ENCODE data around the gene SYCP3.
"Not testable (repeated sequence)": the region's sequence is repeated elsewhere in the genome, so short reads cannot be mapped to it uniquely, and the experiment has no call there.

Gene SYCP3

GRCh38 chr12:101759396-101760047 is 20.3 kb upstream of the SYCP3 start:
- DNase-seq, result peak; percentile 8

DNA sequence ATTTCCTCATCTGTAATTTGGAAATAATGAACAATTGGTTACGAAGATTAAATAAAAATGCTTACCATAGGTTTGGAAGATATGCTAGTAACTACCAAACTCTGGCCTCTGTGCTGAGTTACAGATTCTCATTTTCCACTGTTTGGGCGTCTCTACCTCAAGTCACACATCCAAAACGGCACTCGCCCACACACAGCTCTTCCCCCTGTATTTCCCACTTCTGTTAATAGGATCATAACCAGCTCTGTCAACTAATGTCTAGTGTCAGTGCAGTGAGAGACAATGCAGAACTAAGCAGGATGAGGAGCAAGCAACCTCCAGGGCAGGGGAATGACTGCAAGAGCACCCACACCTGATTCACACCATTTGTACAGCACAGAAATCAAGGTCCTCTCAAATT is 10.9 kb upstream of the SYCP3 start:
- no peak for DNase-seq

GRCh38 chr12:101749657-101750056 is 10.4 kb upstream of the SYCP3 start:
- no peak for DNase-seq

GRCh38 chr12:101748907-101749306 is 9.6 kb upstream of the SYCP3 start:
- no peak for DNase-seq

DNA sequence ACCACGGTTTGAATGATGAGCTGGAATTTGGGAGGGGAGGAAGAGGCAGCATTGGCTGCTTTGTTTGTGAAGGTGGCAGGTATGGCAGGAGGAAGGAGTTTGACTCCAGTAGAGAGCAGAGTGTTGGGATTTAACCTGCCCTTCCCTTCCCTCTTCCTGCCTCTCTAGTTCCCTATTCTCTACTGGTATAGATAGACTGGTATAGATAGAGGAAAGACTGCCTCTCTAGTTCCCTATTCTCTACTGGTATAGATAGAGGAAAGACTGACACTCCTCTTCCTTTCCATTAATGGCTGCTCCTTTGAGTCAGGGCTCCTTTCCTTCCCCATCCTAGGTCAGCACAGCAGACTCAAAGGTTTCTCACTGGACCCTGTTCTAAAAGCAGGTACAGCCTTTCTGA is 8.4 kb upstream of the SYCP3 start:
- no peak for DNase-seq

DNA sequence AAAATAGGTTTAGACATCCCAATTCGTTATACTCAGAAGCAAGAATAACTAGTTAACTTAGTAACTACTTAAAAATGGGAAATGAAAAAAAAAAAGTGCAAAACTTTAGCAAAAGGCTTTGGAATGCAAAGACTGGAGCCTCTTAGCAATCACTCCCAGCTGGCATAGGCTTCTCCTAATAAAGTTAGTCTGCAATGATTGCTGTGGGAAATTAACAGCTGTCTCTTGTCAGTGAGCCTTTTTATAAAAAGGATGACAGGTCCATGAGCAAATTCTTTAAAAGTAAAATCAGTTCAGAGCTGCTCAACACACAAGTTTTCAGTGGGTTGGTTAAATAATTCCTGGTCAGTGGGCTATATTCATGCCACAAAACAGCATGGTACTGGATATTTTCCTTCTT is 7.4 kb upstream of the SYCP3 start:
- DNase-seq, result no peak

DNA sequence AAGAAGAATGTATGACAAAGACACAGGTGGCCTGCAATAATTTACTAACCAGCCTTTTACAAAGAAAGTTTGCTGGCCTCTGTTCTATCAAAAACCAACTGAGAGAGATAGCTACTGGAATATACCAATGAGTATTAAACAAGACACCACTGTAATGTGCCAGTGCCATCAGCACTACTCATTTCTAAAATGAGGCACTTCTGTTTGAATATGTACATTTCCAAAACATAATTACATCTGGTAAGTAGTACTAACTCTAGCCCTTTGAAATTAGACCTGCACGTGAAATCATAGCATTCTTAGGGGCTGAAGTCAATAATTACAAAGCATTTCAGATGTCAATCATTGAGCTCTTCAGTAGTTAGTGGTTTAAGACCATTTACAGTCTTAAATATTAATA is 6.9 kb upstream of the SYCP3 start:
- no peak for DNase-seq

DNA sequence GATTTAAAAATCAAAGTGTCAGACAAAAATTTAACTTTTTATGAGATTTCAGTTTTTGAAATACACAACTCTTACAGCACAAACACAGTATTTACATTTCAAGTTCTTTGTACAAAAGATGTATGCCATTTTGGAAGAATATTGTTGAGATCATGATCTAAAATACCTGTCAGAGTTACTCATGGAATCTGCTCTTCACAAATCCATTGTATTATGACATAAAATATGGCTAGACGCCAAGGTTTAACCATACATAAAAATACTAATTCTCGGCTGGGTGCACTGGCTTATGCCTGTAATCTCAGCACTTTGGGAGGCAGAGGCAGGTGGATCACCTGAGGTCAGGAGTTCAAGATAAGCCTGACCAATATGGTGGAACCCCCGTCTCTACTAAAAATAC is 6.2 kb upstream of the SYCP3 start:
- DNase-seq, result no peak

DNA sequence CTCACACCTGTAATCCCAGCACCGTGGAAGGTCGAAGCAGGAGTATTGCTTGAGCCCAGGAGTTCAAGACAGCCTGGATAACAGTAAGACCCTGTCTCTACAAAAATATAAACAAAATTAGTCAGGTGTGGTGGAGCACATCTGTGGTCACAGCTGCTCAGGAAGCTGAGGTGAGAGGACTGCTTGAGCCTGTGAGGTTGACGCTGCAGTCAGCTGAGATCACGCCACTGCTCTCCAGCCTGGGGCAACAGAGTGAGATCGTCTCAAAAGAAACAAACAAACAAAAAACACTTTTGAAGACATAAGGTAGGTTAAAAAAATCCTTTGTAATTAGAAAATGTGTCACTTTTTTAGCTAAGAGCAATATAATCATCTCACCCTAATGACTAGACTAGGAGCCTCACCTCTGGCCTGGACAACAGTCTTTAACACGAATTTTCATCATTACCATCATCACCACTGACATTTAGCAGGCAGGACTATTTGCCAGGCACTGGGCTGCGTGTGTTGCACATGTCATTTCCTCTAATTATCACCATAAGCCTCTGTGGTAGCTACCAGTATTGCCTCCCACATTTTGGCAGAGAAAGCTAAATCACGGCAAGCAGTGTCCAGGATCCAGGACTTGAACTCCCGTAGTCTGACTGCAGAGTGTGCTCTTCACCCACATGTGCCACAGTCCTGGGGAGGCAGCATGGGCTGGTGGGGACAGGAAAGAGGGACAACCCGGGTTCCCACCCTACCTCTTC is 4.6 kb upstream of the SYCP3 start:
- DNase-seq, result no peak

- no peak for DNase-seq
Observed at GRCh38 chr12:101743242-101743641, 4.0 kb upstream of the SYCP3 start.

GRCh38 chr12:101740980-101741379 is 1.7 kb upstream of the SYCP3 start:
- no peak for DNase-seq

DNA sequence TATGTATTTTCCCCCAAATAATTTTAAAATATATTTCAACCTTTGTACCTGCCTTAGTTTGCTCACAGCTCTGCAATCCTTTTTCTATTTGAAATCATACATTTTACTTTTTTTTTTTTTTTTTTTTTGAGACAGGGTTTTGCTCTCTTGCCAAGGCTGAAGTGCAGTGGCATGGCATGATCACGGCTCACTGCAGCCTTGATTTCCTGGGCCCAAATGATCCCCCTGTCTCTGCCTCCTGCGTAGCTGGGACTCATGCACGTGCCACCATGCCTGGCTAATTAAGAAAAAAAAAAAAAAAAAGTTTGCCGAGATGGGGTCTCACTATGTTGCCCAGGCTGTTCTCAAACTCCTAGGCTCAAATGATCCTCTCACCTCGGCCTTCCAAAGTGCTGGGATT is 1.3 kb upstream of the SYCP3 start:
- DNase-seq, result no peak

DNA sequence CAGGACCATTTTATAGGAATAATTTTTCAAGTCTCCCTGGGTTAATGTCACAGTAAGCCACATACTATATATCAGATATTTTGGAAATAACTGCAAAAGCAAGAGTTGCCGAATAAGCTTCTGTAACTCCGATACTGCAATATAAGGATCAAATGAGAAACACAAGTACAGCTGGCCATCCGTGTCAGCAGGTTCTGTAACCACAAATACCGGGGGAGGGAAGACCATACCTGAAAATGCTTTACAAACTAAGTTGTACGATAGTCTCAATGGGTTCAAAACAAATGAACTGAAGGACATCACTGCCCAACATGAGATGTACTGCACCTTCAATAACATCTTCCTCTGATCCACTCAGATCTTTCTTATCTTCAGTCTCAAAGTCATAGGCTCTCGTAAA is 1.8 kb downstream of the SYCP3 start:
- no peak for DNase-seq

DNA sequence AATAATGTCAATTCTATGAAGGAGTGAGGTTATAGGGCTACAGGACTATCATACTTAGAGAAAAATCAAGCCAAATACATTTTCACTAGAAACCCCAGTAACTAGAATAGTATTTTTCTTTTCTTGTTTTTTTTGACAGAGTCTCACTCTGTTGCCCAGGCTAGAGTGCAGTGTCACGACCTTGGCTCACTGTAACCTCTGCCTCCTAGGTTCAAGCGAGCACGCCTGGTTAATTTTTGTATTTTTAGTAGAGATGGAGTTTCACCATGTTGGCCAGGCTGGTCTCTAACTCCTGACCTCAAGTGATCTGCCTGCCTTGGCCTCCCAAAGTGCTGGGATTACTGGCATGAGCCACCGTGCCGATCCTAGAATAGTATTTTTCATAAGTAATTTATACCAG is 4.8 kb downstream of the SYCP3 start:
- DNase-seq, result not testable (repeated sequence)

- DNase-seq, result no peak
Observed at GRCh38 chr12:101733166-101733565, 6.1 kb downstream of the SYCP3 start.

DNA sequence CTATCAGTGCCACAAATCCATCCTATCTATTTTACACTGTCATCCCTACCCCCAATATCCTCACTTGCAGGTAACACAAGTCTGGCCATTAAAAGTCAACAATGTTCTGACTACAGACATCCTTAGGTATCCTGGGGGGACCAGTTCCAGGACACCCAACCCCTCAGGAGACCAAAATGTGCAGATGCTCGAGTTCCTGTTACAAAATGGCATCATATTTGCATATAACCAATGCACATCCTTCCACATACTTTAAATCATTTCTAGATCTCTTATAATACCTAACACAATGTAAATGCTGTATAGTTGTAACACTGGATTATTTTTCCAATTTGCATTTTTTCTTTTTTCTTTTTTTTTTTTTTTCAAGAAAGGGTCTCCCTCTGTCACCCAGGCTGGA is 6.9 kb downstream of the SYCP3 start:
- no peak for DNase-seq

GRCh38 chr12:101729842-101730241 is 9.4 kb downstream of the SYCP3 start:
- no peak for DNase-seq

GRCh38 chr12:101727098-101727497 is 12.2 kb downstream of the SYCP3 start:
- DNase-seq, result no peak

GRCh38 chr12:101722392-101722791 is 16.9 kb downstream of the SYCP3 start:
- DNase-seq, result no peak

GRCh38 chr12:101720118-101720517 is 19.1 kb downstream of the SYCP3 start:
- no peak for DNase-seq

- no peak for DNase-seq
Observed at GRCh38 chr12:101719566-101719965, 19.7 kb downstream of the SYCP3 start.

DNA sequence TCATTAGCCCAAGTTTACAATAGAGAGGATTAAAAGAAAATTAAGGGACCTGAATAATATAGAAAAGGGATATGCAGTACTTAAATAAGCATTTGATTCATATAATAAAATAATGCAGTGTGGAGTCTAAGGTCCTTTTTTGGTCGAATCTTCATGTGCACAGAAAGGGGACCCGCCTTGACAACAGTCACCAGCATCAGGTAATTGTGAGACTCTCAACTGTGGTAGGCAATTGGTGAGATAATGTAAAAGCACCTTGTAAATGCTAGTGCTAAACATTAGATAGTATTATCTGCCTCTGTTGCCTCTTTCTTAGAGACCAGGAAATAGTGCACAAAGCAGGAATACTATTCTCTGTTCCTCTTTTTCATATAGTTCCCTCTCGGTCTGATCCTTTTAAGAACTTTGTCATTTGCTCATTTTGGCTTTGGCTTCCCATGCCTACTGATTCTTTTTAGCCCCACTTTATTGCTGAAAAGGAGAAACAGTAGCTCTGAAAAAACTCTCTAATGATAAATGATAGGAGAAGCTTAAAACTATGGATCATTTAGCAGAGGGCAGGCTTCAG is 24.3 kb downstream of the SYCP3 start:
- DNase-seq, result no peak

DNA sequence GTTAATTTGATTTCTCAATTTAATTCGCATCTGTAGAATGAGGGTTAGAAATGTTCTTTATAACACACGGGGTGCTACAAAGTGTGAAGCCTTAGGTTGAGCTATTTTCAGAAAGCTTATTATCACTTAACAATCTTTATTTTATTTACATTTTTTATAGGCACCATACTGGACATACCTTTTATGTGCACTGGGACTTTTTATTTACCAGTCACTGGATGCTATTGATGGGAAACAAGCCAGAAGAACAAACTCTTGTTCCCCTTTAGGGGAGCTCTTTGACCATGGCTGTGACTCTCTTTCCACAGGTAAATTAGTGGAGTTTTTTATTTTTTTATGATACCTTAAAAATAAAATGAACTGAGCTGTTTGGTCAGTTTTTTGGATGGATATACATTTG is 25.3 kb downstream of the SYCP3 start:
- no peak for DNase-seq

DNA sequence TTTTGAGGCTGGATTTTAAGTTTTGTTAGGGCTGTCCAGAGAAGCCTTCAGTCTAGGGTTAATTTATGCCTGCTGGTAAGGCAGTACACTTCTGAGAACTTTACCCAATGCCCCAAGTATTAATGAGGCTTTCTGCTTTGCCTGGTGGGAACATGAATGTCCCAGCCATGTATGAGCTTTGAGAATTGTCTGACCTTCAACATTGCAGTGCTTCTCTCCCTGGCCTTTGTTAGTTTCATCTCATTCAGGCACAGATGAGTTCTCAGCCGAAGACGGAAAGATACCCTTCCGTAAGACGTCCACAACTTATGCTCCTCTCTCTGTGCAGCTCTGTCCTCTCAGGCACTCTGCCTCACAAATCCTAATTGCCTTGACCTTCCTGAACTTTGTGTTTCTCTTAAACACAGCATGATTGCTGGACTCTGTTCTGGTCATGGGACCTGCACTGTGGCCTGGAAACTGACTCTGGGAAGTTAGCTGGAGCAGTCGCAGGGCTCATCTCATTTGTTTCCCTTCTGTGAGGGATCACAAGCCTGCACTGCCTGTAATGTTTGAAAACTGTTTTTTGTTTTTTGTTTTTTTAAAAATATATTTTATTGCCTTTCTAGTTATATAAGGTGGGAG is 26.1 kb downstream of the SYCP3 start:
- no peak for DNase-seq
